Transverse colon (tissue), 4 donors: Measurements from ENCODE around the gene ATP6V0E1. TPM values are rescaled to one million over a fixed set of nuclear protein-coding genes. Genes with fewer than 3 reads are reported as not detected.

Source experiments
- DNase-seq: peaks from one replicate; pipeline ENCODE4 v3.0.0-alpha.2; 2019
- H3K27ac ChIP-seq, 4 donors: fragments of 200-600 bp; sonication (generic); 2 replicates each; pipeline ENCODE4 v1.5.1; 2016 to 2018; ENCODE audit warnings: inconsistent platforms in 4 of 4
- H3K27me3 ChIP-seq: fragments of 200-600 bp; sonication (generic); 2 replicates; pipeline ENCODE4 v1.5.1; 2017; ENCODE audit warnings: inconsistent platforms
- H3K36me3 ChIP-seq, 4 donors: fragments of 200-600 bp; sonication (generic); 2 replicates each; pipeline ENCODE4 v1.5.1; 2017 to 2019; ENCODE audit warnings: inconsistent platforms in 4 of 4
- H3K4me1 ChIP-seq, 4 donors: fragments of 200-600 bp; sonication (generic); 2 replicates each; pipeline ENCODE4 v1.5.1; 2017 to 2020; ENCODE audit warnings: inconsistent platforms in 4 of 4
- H3K4me3 ChIP-seq, 4 donors: fragments of 200-600 bp; sonication (generic); 1 replicate in 1 of 4; 2 replicates in 3 of 4; pipeline versions ENCODE4 v1.5.1 to v1.6.1; 2017 to 2019; ENCODE audit warnings: inconsistent platforms in 4 of 4
- H3K9me3 ChIP-seq, 2 donors: fragments of 200-600 bp; sonication (generic); 2 replicates each; pipeline ENCODE4 v1.5.1; 2017 to 2019; ENCODE audit warnings: inconsistent platforms in 2 of 2
- CTCF ChIP-seq, 5 experiments: fragments of 200-600 bp in 3 of 5; fragments of 450-650 bp in 2 of 5; sonication (generic) in 3 of 5; IDR thresholded peaks; 1 replicate in 2 of 5; 2 replicates in 3 of 5; pipeline ENCODE4 v1.5.1; 2016 to 2017; ENCODE audit warnings: antibody characterized with exemption in 5 of 5, inconsistent platforms in 3 of 5, mild to moderate bottlenecking in 2 of 5, moderate library complexity in 1 of 5
- EP300 ChIP-seq: sonication (generic); formaldehyde crosslinking; IDR thresholded peaks from one replicate; pipeline ENCODE4 v1.6.1; 2017; ENCODE audit warnings: antibody characterized with exemption, low read depth
- POLR2A ChIP-seq: fragments of 450-650 bp; IDR thresholded peaks from one replicate; pipeline ENCODE4 v1.6.1; 2016; ENCODE audit warnings: antibody characterized with exemption, mild to moderate bottlenecking, moderate library complexity
- POLR2AphosphoS5 ChIP-seq, 3 donors: sonication (generic); formaldehyde crosslinking; IDR thresholded peaks; one replicate each; pipeline ENCODE4 v1.6.1; 2016; ENCODE audit warnings: antibody characterized with exemption in 3 of 3
- WGBS, 2 donors: methylation state at CpG; one replicate each; pipeline ENCODE4 v1.1.5; 2018; ENCODE audit warnings: low coverage in 1 of 2; 5-methylcytosine and 5-hydroxymethylcytosine counted together
- in situ Hi-C, 4 donors: fragments of 200-750 bp; cut with MboI; loops; one replicate each; pipeline versions ENCODE4 v1.15.0 to v1.15.1; 2017; ENCODE audit warnings: low sequenced_read_pairs in 3 of 4, low pct_ligation_motif_present in 1 of 4, low pct_unique_long_range_greater_than_20kb in 1 of 4
- intact Hi-C: fragments of 100-400 bp; cut with DNase I; formaldehyde crosslinking; loops from one replicate; pipeline ENCODE4 v1.15.1; 2023; ENCODE audit warnings: low total_unique reads
- total RNA-seq, 4 donors: library from RNA; depleted of rRNA; stranded (reverse); fragments of >200 nt; gene quantifications; one replicate each; pipeline ENCODE4 v1.1.0, GENCODE V29; 2016

ATP6V0E1 gene
- total RNA-seq, 4 donors from 2014 or later, result 60.9 to 212 (median 138) TPM

GRCh38 chr5:173047838-173048105 lies 64.2 kb downstream of the ATP6V0E1 start:
- in situ Hi-C loops, result no loop called here
- Histone ChIP-seq H3K4me3 (no peak overlapping the region), H3K4me1 (no peaks in the 10 kb centered on the region), H3K27me3 (no peaks in the 10 kb centered on the region), H3K36me3 (no peaks in the 10 kb centered on the region), H3K9me3 (no peaks in the 10 kb centered on the region), H3K27ac (no peak overlapping the region)
- WGBS, 2 donors, result 74 to 79% methylated on average over 4 to 6 of the region's 6 CpGs
- no peak for TF ChIP-seq POLR2A
- TF ChIP-seq CTCF (IDR thresholded peaks at IDR 0.05), result no peak
- TF ChIP-seq EP300, result no peak
- DNase-seq, result no peak
- intact Hi-C loops, result no loop called here

GRCh38 chr5:173050791-173051190 lies 67.2 kb downstream of the ATP6V0E1 start:
- no peaks in the 10 kb centered on the region for H3K9me3 ChIP-seq
- no peak for DNase-seq
- no peak for TF ChIP-seq POLR2A
- TF ChIP-seq EP300, result no peak
- TF ChIP-seq CTCF (IDR thresholded peaks at IDR 0.05), result no peak
- TF ChIP-seq POLR2AphosphoS5 (IDR thresholded peaks at IDR 0.05), result no peak
- WGBS, 2 donors, result 89% methylated on average over 2 of the region's 2 CpGs; no CpG with 5 or more reads in 1 of the 2 donors
- H3K36me3 ChIP-seq, result no peaks in the 10 kb centered on the region
- intact Hi-C loops, result no loop called here
- peaks cover 0 to 7% (median 6%) of the 10 kb centered on the region in 4 donors for H3K4me1 ChIP-seq
- no peak overlapping the region for H3K27ac ChIP-seq
- no peak overlapping the region for H3K4me3 ChIP-seq
- H3K27me3 ChIP-seq, result no peaks in the 10 kb centered on the region
- in situ Hi-C loops, result no loop called here

GRCh38 chr5:173051746-173052145 lies 68.2 kb downstream of the ATP6V0E1 start:
- Histone ChIP-seq H3K36me3 (no peaks in the 10 kb centered on the region), H3K4me3 (no peak overlapping the region), H3K27ac (no peak overlapping the region), H3K27me3 (no peaks in the 10 kb centered on the region), H3K4me1 (peaks cover 0 to 7% (median 6%) of the 10 kb centered on the region in 4 donors), H3K9me3 (no peaks in the 10 kb centered on the region)
- TF ChIP-seq CTCF (IDR thresholded peaks at IDR 0.05) (no peak), POLR2A (no peak), POLR2AphosphoS5 (IDR thresholded peaks at IDR 0.05) (no peak), EP300 (no peak)
- in situ Hi-C loops, result no loop called here
- intact Hi-C loops, result no loop called here
- DNase-seq, result no peak
- WGBS, 2 donors, result 59 to 69% methylated on average over 5 of the region's 5 CpGs

- no peak for DNase-seq
- in situ Hi-C loops (no loop called here), intact Hi-C loops (no loop called here)
- TF ChIP-seq CTCF (IDR thresholded peaks at IDR 0.05) (no peak), POLR2A (no peak), EP300 (no peak), POLR2AphosphoS5 (IDR thresholded peaks at IDR 0.05) (no peak)
- Histone ChIP-seq H3K9me3 (no peaks in the 10 kb centered on the region), H3K4me3 (no peak overlapping the region), H3K27me3 (no peaks in the 10 kb centered on the region), H3K36me3 (no peaks in the 10 kb centered on the region), H3K27ac (no peak overlapping the region), H3K4me1 (peaks cover under 1 to 13% (median 10%) of the 10 kb centered on the region in 4 donors)
- 86 to 89% methylated on average over 2 to 3 of the region's 3 CpGs for WGBS, 2 donors
Measured at GRCh38 chr5:173053041-173053440, 69.5 kb downstream of the ATP6V0E1 start.
